GM19455 (cell line): ENCODE results near the gene ARID1B.

Source experiments
- ATAC-seq: cut with Tn5 transposase; IDR thresholded peaks from one replicate; pipeline ENCODE4 v1.9.1; 2021; ENCODE audit not compliant: unreplicated experiment

ARID1B gene

DNA sequence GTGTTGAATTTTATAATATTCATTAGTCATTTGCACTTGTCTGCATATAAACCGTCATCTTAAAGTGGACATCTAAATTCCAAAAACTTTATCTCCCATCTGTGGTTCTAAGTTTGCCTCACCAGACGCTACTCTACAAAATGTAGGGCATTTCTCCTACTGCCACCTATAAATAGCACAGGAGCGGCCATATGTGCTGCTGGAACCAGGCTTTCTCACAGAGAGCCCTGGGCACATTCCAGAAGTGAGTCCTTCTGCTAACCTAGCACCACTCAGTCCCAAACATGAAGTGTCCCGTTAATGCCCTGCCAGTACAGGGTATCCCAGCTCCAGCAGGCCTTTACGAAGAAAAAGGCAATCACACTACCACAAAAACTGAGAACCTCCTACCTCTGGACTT is 392.5 kb downstream of the ARID1B start:
- no peak for ATAC-seq

DNA sequence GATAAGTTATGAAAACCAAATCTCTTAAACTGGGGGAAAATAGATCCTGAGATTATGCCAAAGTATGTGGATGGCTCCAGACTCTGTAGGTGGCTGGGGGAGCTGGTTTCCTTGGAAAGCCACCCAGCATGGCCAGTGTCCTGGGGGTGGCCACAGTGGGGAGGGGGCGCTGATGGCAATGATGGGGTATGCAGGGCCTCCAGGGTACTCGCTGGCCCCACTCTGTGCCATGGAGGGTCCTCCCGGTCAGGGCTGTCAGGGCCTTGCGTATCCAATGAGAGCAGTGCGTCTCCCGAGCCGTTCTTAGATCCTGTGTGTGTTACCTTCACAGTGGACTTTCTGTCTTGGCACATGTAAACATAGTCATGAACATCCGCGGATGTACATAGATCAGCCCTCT is 393.4 kb downstream of the ARID1B start:
- ATAC-seq: no peak

DNA sequence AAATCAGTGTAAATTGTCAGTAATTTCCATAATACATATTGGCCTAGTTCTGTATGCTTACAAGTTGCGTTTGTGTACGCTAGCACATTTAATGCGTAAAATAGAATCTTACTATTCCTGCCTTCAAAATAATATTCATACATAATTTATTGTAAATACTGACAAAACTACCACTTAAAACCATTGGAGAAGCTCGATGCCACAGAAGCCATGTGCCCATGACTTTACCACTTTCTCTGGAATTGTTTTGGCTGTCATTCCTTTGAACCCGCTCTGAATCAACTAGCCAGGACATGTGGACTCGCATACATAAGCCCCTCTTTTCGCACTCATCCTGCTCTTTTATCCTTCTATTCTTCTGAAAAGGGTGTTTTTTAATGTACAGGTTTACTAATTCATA is 394.6 kb downstream of the ARID1B start:
- no peak for ATAC-seq

DNA sequence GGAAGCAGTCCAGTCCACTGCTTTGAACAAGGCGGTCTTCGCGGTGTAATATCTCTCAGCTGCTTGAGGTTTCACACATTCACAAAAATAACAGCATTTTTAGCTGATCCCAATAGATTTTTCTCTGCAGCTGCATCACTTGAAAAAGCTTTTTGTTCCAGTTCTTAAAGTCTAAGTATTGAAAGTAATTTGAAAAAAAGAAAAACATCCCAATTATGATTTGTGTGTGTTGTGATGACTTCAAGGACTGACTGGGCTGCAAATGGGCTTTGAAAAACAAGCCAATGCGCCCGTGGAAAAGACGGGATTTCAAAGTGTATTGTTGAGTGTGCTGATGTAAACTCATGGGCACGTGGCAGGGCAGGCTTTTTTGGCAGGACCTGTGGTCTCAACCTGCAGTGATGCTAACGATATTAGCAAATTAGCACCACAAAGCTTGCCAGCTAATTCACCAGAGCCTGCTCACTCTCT is 395.1 kb downstream of the ARID1B start:
- no peak for ATAC-seq

DNA sequence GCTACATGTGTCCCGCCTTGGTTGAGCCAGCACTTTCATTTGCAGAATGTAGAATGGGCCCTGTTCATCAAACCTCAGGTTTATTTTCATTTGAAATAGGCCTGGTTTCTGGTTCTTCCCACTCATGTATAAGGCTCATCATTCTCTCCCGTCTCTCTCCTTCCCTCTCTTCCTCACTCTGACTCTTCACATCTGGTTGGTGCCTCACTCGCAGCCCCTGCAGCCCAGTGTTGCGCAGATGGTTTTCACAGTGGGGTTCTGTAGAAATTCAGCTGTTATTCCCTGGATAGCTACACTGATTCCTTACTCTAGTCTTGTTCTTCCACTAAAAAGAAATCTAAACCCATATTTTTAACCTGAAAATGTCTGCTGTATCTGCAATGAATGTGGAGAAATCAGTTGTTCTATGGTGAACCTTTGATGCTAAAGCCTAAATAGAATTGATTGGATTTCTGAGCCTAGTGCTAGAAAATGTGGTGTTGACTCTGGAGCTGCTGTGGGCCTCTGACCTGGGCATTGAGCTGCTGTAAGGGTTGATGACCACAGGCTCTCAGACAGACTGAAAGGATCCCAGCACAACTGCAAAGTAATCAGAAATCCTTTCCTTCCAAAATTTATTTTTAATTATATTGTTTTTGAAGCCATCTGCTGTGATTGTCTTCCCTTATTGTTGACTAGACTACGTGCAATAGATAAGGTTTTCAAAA is 395.8 kb downstream of the ARID1B start:
- no peak for ATAC-seq

DNA sequence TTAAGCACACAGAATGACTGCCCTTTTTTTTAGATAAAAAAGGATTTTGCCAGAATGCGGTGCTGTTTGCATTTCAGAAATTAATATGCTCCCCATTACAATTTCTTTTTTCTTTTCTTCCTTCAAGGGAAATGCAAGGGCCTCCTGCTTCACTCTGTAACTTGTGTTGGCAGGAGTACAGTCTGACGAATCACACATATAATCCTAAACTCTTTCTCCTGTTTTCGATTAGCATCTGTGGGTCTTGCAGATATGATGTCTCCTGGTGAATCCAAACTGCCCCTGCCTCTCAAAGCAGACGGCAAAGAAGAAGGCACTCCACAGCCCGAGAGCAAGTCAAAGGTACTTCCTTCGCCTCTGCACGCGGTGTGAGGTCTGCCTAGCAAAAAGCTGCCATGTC is 396.6 kb downstream of the ARID1B start:
- no peak for ATAC-seq

DNA sequence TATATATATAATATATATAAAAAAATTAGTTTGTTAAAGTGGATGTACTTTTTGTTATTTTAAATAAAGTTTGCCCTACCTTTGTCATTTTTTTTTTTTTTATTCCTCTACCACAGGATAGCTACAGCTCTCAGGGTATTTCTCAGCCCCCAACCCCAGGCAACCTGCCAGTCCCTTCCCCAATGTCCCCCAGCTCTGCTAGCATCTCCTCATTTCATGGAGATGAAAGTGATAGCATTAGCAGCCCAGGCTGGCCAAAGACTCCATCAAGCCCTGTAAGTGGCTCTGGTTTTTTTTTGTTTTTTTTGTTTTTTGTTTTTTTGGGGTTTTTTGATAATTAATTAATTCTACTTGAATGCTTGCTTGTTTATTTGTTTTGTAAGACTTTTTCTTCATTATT is 397.6 kb downstream of the ARID1B start:
- ATAC-seq: no peak

DNA sequence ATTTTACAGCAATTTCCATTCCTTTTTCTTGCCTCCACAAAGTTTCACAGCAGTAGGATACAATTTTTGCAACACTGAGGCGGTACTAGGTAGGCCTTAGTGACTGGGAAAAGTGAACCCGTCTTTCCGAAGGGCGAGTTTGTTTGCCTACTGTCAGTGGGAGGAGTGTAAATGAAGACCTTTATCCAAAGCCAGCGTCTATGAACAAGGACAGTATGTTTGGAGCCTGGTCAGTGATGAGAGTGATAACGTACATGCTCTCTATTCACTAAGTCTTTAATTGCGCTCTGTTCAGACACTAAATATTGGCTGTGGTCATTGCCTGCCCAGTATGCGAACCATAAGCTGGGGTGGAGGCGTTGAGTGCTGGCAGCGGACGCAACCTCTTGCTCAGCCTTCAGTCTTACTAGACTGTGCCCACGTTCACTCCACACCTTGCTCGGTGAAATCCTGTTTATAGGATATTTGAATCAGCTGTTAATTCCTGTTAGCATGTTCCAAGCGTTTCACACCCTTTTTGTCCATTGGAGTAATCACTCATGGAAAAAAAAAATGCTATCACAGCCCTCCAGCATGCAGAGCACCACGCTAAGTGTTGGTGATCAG is 400.7 kb downstream of the ARID1B start:
- ATAC-seq: no peak

DNA sequence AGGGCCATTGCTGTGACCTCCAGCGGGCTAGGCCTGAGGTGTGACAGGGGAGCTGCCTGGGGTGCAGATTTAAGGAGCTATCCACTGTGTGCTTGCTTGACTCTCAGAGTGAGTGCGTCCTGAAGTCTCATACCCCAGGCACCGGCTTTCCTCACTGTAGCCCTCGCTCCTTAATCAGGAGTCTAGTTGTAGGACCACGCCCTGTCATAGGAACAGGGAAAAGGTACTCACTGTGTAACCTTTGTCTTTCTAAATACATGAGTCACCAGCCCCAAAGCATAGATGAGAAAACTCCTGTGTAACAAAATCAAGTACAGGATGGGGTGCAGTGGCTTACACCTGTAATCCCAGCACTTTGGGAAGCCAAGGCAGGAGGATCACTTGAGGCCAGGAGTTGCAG is 404.5 kb downstream of the ARID1B start:
- ATAC-seq: no peak

DNA sequence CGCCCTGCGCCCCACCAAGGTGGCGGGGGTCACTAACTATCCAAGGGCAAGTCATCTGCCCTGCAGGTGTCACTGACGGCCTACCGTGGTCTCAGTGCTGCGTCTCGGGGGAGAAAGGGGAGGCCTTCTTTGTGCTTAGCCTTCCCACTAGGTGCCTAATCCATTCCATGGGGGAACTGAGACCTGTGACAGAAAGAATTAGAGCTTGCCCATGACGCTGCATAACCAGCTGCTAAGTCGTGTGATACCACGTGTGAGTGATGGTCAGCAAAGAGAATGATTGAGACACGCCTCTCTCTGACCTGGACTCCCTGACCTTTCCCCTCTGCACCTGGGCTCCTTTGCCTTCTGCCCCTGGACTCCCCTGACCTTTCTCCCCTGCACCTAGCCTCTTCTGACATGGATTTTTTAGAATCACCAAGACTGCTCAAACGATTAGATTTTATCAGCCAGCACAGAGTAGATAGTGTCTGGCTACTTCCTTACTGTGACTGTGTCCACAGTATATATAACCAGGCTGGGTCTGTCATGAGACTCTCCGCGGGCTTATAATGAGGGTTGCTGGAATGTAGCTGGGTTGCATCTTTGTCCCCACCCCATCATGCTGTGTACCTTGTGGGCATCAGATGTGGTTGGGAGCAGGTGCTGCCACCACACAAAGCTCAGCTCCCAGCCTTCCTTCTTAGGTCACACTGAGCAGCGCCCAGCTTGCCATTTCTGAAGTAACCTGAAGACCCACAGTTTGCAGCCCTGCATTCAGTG is 405.5 kb downstream of the ARID1B start:
- no peak for ATAC-seq

DNA sequence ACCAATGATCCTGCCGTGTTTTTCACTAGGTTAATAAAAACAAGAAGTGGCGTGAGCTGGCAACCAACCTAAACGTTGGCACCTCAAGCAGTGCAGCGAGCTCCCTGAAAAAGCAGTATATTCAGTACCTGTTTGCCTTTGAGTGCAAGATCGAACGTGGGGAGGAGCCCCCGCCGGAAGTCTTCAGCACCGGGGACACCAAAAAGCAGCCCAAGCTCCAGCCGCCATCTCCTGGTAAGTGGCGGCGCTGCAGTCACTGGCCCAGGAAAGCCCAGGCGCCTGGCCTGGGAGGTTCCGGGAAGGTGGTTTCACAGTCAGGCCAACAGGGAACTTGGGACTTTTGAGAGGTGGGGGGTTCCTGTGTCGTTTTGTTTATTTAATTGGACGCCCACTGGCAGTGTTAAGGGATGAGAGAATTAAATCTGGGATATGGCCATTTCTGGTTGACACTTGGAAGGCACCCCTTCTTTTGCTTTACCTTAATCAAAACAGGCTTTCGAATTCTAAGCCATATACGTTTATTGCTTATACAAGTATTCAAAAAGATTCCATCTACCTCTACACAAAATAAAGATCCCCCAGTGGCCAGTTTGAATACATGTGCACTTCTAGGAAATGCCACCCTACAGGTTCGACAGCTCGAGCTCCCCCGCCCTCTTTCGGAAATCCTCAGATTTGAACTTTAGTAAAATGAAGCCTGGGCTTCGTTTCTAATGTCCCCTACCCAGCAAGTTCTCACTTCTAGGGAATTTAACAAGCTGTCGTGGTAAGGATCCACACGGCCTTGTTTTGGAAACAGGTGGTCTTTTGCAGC is 407.2 kb downstream of the ARID1B start:
- peak; percentile 77 for ATAC-seq

DNA sequence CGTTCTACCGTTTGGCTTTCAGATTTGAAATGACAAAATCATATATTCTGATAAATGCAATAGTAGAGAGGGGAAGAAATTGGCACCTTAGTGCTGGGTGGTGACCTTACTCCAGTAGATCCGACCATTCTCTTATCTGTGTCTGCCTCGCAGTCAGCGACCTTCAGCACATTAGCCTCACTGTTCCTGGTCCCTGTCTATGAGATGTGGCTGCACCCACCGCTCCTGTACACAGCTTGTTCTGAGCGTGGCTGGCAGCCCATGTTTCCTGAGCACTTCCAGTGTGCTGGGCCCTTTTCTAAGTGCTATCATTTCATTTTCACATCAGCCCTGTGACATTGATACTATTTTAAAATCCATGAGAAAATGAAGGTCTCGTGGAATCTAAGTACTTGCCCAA is 408.0 kb downstream of the ARID1B start:
- no peak for ATAC-seq

DNA sequence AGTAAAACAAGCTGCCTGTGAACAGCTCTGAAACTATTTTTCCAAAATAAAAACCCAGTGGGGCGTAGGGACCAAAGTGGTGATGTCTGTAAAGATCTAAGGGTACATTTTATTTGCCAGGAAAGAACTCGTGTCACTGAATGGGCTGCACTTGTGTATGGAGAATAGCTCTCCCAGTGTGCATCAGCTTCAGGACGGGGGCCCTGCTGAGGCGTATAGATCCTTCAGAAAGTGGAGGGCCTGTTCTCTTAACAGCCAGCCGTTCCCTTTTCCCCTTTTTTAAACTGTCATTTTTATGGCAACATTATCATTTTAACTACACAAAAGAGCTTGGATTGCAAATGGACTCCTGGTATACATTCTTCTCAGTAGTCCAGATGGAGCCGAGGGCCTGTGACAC is 408.8 kb downstream of the ARID1B start:
- no peak for ATAC-seq

DNA sequence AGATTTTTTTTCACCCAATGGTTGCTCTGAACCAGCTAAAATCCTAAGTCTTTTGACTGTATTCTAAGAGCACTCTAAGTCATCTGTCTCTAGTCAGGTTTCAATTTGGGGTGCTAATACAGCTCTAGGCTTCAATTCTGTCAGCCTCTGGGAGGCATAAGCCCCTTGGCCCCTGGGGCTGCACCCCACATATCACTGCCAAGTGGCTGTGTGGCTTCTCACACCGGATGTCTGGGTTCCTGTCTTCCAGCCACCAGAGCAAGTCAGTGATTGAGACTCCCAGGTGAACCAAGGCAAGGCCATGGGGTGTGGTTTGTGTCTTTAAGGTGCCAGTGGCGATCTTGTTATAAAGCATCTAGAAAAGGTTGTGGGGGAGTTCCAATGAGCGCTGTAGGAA is 409.6 kb downstream of the ARID1B start:
- no peak for ATAC-seq

DNA sequence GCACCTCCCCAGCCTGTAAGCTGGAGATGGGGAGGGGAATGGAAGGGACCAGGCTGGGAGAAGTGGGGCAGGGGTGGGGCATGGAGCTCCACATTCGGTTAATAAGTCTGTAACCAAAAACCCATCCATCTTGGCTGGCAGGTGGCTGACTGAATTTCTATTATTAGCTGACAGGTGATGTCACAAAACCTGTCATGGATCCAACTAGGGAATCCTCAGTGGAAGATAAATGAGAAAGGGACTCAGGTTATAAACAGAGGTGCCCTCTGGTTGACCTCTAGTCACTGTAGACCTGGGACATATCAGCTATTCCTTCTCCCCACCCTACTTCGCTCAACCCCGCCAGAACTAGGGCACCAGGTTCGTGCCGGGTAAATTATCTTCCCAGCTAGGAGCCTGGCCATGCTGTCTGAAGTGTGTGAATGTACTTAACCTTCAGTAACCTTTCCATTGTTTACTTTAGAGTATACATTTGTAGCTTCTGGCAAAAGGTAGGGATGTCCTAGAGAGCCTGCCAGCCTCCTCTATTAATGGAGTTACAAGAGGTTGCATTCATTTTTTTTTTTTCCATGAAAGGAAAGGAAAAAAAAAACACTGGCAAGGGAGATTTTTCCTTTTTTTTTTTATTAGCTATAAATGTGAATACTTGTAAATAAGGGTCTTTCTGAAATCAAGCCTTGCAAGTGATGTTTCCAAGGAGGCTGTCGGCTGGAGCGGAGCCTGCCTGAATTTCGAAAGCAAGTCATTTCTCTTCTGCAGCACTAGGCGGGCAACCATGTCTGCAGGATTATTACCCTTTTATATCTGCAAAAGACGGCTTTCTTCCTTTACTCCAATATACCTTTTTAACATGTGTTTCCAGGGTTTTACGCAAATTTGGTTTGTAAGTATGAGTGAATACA is 410.3 kb downstream of the ARID1B start:
- no peak for ATAC-seq

DNA sequence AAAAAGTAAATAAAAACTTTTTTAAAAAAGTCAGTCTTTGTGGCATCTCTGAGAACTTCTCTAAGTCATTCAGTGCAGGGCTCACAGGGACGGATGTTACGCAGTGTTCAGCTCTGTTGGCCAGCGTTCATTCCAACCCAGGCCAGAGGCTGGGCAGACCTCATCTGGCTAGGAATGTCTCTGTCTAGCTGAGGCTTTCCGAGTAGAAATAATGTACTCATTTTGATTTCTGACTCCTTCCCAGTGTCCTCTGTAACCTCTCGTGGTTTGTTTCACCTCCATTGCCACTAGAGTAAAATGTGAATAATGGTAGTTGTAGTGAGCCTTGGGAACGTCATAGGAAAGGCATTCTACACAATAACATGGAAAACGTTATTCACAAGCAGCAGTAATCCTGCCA is 411.0 kb downstream of the ARID1B start:
- no peak for ATAC-seq

DNA sequence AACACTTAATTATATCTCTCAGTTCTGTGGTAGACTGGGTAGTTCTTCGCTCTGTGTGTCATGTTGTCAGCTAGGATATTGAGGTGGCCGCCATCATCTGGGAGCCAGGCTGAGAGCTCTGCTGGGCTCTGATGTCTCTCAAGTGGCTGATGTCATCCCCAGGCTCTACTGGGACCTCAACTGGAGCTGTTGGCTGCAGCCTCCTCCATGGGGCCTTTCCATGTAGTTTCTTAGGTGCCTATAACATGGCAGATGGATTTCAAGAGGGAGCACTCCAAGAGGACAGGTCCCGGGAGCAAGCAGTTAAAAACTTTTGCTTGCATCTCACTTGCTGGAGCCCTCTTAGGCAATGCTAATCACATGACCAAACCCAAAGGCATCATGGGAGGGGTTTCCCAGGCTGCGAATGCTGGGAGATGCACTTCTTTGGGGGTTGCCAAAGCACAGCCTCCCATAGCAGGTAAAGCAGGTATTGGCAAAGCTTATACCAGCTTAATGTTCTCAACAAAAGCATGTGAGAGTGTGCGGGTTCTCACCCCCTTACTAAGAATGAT is 416.3 kb downstream of the ARID1B start:
- ATAC-seq: no peak

DNA sequence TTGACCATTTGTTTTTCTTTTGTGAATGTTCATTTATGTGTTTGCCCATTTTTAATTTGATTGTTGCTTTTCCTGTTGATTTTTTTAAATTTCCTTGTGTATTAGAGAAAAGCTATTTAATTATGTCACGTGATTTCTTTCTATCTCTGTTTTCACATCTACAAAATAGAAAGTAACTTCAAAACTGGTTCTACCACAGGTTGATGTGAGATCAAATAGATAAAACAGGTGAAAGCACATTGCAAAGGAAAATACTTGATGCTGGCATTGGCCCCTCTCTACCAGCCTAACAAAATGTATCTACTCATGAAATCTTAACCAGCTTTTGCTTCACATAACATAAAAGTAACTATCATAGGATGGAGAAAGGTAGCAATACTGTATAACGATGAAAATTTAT is 416.9 kb downstream of the ARID1B start:
- ATAC-seq: no peak

DNA sequence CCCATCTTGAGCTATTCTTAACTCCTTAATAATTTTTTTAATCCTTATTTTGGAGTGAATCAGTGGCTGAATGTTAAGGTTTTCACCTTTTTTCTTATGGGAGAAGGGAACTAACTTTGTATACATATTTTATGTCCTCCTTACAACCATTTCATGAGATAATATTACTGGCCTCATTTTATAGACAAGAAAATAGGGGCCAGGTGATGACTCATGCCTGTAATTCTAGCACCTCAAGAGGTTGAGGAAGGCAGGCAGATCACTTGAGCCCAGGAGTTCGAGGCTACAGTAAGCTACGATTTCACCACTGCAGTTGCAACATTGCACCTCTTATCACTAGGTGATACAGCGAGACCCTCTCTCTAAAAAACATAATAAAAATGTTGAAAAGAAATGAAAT is 417.5 kb downstream of the ARID1B start:
- no peak for ATAC-seq

DNA sequence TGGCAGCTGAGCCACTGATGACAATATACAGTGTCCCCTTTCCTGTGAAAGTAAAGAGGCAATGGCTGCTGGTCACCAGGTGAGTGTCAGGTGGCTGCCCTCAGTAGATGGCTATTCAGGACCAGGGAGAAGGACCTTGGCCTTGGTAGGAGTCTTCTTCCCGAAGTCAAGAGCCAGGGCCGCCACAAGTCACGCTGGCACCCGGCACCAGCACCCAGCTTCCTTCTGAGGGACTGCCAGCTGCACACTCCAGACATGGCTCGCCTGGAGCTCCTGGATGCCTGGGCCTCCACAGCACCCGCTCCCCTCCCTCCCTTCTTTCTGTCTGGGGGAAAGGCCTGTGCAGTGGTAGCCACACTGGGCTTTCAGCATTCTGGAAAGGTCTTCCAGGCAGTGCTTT is 419.2 kb downstream of the ARID1B start:
- no peak for ATAC-seq
